Fibroblast of lung (primary cell): ENCODE measurements around the gene PRR36. TPM values are rescaled to one million over a fixed set of nuclear protein-coding genes. Genes with fewer than 3 reads are reported as not detected.
A peak's percentile ranks its signal among the peaks of the same experiment; 100 is the strongest.

Experiments used
- DNase-seq, 2 donors: peaks; one replicate each; pipeline versions ENCODE4 v3.0.0 to v3.0.0-alpha.2; 2010; ENCODE audit warnings: low read depth in 2 of 2
- H2AFZ ChIP-seq: 2 replicates; pipeline ENCODE4 v1.5.1; 2012; ENCODE audit warnings: low read length, control low read depth, inconsistent platforms
- H3K27ac ChIP-seq: 2 replicates; pipeline ENCODE4 v1.5.1; 2011; ENCODE audit warnings: low read length, control low read depth; ENCODE audit not compliant: insufficient read depth
- H3K27me3 ChIP-seq: 2 replicates; pipeline ENCODE4 v1.5.1; 2011; ENCODE audit warnings: mild to moderate bottlenecking, low read length; ENCODE audit not compliant: control insufficient read depth, insufficient read depth
- H3K36me3 ChIP-seq: 2 replicates; pipeline ENCODE4 v1.5.1; 2011; ENCODE audit warnings: low read length; ENCODE audit not compliant: control insufficient read depth, insufficient read depth
- H3K4me1 ChIP-seq: 2 replicates; pipeline ENCODE4 v1.5.1; 2011; ENCODE audit warnings: low read length; ENCODE audit not compliant: control insufficient read depth, insufficient read depth; ENCODE audit errors: extremely low read depth
- H3K4me2 ChIP-seq: 2 replicates; pipeline ENCODE4 v1.5.1; 2011; ENCODE audit warnings: low read length, control low read depth; ENCODE audit not compliant: insufficient read depth; ENCODE audit errors: extremely low read depth
- H3K4me3 ChIP-seq, 4 experiments: fragments of 200-600 bp in 1 of 4; sonication (generic) in 1 of 4; replicated peaks in 1 of 4; 2 replicates each; pipeline ENCODE4 v1.5.1; 2011 to 2016; ENCODE audit warnings: low read length in 4 of 4, low read depth in 3 of 4, mild to moderate bottlenecking in 3 of 4, control low read depth in 2 of 4, inconsistent platforms in 1 of 4, mixed read lengths in 1 of 4; ENCODE audit not compliant: insufficient read depth in 1 of 4; ENCODE audit errors: control extremely low read depth in 1 of 4
- H3K79me2 ChIP-seq: 2 replicates; pipeline ENCODE4 v1.5.1; 2012; ENCODE audit warnings: mild to moderate bottlenecking, low read length, inconsistent platforms; ENCODE audit not compliant: control insufficient read depth, insufficient read depth
- H3K9ac ChIP-seq: 2 replicates; pipeline ENCODE4 v1.5.1; 2011; ENCODE audit warnings: mild to moderate bottlenecking, low read length, control low read depth; ENCODE audit not compliant: insufficient read depth
- H3K9me3 ChIP-seq: 2 replicates; pipeline ENCODE4 v1.5.1; 2012; ENCODE audit warnings: low read depth, low read length; ENCODE audit not compliant: control insufficient read depth, insufficient read depth
- H4K20me1 ChIP-seq: 2 replicates; pipeline ENCODE4 v1.5.1; 2011; ENCODE audit warnings: low read length; ENCODE audit not compliant: control insufficient read depth, insufficient read depth; ENCODE audit errors: extremely low read depth
- EZH2 ChIP-seq: IDR thresholded peaks from 2 replicates; pipeline ENCODE4 v1.5.1; 2012; ENCODE audit warnings: low read length, control low read depth, mild to moderate bottlenecking; ENCODE audit errors: missing control alignments
- polyA minus RNA-seq: library from RNA; depleted of rRNA, polyadenylated mRNA; stranded (reverse); fragments of >200 nt; gene quantifications from 2 replicates; pipeline ENCODE4 v1.2.3, GENCODE V29; 2011; ENCODE audit warnings: low replicate concordance
- polyA plus RNA-seq, 2 donors: library from polyadenylated mRNA; depleted of rRNA in 1 of 2; stranded (reverse) in 1 of 2; unstranded in 1 of 2; fragments of >200 nt; gene quantifications; 2 replicates each; pipeline ENCODE4 v1.2.1, GENCODE V29; 2011 to 2012; ENCODE audit warnings: missing spikeins in 1 of 2
- total RNA-seq: library from RNA; depleted of rRNA; stranded (reverse); fragments of >200 nt; gene quantifications from 2 replicates; pipeline ENCODE4 v1.2.1, GENCODE V29; 2014
- TF ChIP-seq, protein P1 (sequence below), 2 donors: IDR thresholded peaks in 1 of 2; conservative IDR thresholded peaks in 1 of 2; 1 replicate in 1 of 2; 2 replicates in 1 of 2; pipeline ENCODE4 v1.5.1; 2011 to 2012; ENCODE audit warnings: low read length in 2 of 2, control low read depth in 1 of 2, inconsistent platforms in 1 of 2, low read depth in 1 of 2, mild to moderate bottlenecking in 1 of 2

Gene PRR36
- total RNA-seq (under 0.01 TPM in 1 of 2 replicates, not detected in the other), polyA plus RNA-seq (not detected in 2 replicates), polyA minus RNA-seq (not detected in 2 replicates)
- polyA plus RNA-seq (2012): 0.08 TPM in 1 of 2 replicates, not detected in the other

DNA sequence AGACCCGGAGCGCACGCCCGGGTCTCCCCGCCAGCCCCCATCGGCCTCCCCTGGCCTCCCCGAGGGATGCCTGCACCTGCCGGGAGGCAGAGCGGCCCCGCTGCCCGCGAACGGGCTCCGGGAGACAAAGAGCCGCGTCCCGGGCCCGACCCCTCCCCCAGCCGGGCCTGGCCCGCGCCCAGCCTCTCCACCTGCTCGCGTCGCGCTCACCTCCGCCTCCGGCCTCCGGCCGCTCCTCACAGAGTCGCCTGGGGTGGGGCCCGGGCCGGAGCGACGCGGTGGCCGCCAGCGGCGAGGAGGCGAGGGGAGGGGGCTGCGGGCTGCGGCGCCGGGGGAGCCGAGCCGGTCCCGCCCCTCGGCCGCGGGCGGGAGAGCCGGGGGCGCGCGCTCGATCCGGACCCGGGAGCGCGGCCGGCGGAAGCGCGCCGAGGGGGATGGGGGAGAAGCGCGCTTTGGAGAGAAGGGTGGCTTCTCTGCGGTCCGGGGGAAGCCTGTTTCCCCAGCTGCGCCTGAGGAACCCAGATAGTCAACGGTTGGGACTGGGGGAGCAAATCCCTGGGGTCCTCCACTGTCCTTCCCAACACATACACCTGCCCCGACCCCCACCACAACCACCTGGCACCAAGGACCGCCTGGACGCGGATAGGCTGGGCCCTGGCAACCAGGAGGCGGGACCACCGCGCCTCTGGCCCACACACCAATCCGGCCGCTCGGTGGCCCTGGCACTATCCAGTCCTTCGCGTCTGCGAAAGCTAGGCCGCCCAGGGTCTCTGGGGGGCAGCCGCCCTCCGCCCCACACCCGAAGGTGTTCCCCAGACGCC is at the start of gene PRR36:
Gene PRR36 (minus strand): TSS at position 315 of the 821 bp plus-strand sequence. CDS start 701 bp downstream, outside the sequence.
- TF ChIP-seq EZH2: peak; percentile 98
- TF ChIP-seq, protein P1, sequence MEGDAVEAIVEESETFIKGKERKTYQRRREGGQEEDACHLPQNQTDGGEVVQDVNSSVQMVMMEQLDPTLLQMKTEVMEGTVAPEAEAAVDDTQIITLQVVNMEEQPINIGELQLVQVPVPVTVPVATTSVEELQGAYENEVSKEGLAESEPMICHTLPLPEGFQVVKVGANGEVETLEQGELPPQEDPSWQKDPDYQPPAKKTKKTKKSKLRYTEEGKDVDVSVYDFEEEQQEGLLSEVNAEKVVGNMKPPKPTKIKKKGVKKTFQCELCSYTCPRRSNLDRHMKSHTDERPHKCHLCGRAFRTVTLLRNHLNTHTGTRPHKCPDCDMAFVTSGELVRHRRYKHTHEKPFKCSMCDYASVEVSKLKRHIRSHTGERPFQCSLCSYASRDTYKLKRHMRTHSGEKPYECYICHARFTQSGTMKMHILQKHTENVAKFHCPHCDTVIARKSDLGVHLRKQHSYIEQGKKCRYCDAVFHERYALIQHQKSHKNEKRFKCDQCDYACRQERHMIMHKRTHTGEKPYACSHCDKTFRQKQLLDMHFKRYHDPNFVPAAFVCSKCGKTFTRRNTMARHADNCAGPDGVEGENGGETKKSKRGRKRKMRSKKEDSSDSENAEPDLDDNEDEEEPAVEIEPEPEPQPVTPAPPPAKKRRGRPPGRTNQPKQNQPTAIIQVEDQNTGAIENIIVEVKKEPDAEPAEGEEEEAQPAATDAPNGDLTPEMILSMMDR (conservative IDR thresholded peaks at IDR 0.05 in 1 of 2, IDR thresholded peaks at IDR 0.05 in 1 of 2; ENCODE audit: low read depth in 1 of 2, low read length in 2 of 2): no peak
- Histone ChIP-seq H3K79me2 (no peaks in the 10 kb centered on the region), H3K4me2 (no peak within 1 kb of the TSS), H3K9me3 (no peaks in the 10 kb centered on the region), H3K9ac (no peak within 1 kb of the TSS), H3K36me3 (no peaks in the 10 kb centered on the region), H2AFZ (no peak within 1 kb of the TSS), H3K27me3 (peaks cover 17% of the 10 kb centered on the region), H3K27ac (no peak within 1 kb of the TSS), H3K4me3 (no peak within 1 kb of the TSS), H4K20me1 (no peaks in the 10 kb centered on the region), H3K4me1 (peaks cover 3% of the 10 kb centered on the region)
- DNase-seq: no peak

DNA sequence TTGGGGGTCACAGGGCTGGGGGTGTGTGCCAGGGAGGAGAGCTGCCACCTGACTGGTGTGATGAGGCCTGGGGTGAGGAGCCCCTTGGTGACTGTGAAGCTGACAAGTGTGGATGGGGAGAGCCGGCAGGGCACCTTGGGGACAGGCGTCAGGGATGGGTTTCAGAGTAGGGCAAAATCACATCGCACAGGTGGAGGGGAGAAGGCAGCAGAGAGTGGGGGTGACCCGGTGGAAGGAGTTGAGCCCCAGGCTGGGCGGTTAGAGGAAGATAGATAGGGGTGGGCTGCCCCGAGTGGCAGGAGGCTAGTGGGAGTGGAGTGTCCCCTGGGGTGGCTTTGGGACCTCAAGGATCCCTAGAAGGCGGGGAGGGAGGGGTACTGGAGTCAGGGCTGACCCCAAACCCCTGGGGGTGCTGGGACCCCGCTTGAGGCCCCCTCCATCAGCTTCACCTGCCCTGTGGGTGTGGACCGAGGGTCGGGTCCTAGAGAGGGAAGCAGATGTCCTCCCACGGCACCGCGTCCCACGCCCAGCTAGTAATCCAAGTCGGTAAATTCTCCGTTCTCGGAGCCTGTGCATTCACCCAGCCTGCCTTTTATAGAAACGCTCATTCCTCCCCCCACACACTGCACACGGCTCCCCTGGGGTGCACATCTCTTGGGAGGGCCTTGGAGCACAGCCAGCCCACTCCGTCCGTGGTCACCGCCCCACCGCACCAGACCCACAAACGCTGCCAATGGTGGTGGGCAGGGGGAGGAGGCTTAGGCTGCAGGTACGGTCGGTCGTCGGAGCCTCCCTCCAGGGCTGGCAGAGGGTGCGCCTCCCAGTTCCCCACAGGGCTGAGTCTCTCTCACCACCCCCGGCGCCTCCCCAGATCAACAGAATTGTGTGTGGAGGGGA is 49.4 kb upstream of the PRR36 start:
- peaks cover 3% of the 10 kb centered on the region for H3K79me2 ChIP-seq
- H3K27me3 ChIP-seq: no peaks in the 10 kb centered on the region
- no peak overlapping the region for H3K4me2 ChIP-seq
- H3K36me3 ChIP-seq: peaks cover 12% of the 10 kb centered on the region
- no peaks in the 10 kb centered on the region for H3K9me3 ChIP-seq
- H4K20me1 ChIP-seq: no peaks in the 10 kb centered on the region
- no peak overlapping the region for H3K27ac ChIP-seq
- H3K9ac ChIP-seq: no peak overlapping the region
- TF ChIP-seq EZH2: no peak
- TF ChIP-seq, protein P1 (conservative IDR thresholded peaks at IDR 0.05 in 1 of 2, IDR thresholded peaks at IDR 0.05 in 1 of 2; ENCODE audit: low read depth in 1 of 2, low read length in 2 of 2): no peak
- H3K4me3 ChIP-seq: no peak overlapping the region
- peaks cover 27% of the 10 kb centered on the region for H3K4me1 ChIP-seq
- no peak overlapping the region for H2AFZ ChIP-seq
- DNase-seq: no peak

DNA sequence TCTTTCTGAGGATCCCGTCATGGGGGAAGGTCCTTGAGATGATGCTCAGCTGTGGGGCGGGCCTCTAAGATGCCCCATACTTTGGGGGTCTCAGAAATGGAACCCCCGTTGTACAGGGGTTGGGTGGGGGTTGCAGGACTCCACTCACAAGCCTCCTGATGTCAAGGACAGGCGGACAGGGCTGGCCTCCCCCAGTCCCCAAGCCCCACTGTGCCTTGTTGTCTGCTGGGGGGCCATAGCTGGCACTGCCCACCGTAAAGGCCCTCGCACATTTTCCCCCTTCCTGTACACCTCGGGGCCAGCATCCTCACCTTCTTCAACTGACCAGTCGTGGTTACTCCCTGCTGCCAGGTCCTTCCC is 48.6 kb upstream of the PRR36 start:
- no peak overlapping the region for H3K9ac ChIP-seq
- no peak overlapping the region for H3K27ac ChIP-seq
- peaks cover 20% of the 10 kb centered on the region for H3K4me1 ChIP-seq
- no peak overlapping the region for H2AFZ ChIP-seq
- H3K36me3 ChIP-seq: peaks cover 11% of the 10 kb centered on the region
- no peaks in the 10 kb centered on the region for H3K27me3 ChIP-seq
- H3K9me3 ChIP-seq: no peaks in the 10 kb centered on the region
- no peak overlapping the region for H3K4me2 ChIP-seq
- peaks cover 3% of the 10 kb centered on the region for H3K79me2 ChIP-seq
- no peaks in the 10 kb centered on the region for H4K20me1 ChIP-seq
- H3K4me3 ChIP-seq: no peak overlapping the region
- no peak for TF ChIP-seq EZH2
- TF ChIP-seq, protein P1 (conservative IDR thresholded peaks at IDR 0.05 in 1 of 2, IDR thresholded peaks at IDR 0.05 in 1 of 2; ENCODE audit: low read depth in 1 of 2, low read length in 2 of 2): no peak
- DNase-seq: no peak
